Stimulated activated CD4-positive, alpha-beta T cell treated with anti-CD3 and anti-CD28 coated beads, Interleukin-12 subunit alpha, Interleukin-12 subunit beta, amount 100 ng/mL, for 24 hours (primary cell): ENCODE data around the gene RFTN1.
"Not testable (repeated sequence)": the region's sequence is repeated elsewhere in the genome, so short reads cannot be mapped to it uniquely, and the experiment has no call there.

Experiments used
- DNase-seq, 2 experiments: peaks; one replicate each; pipeline ENCODE4 v3.0.0-alpha.2; 2020; ENCODE audit warnings: low read depth in 2 of 2

RFTN1 gene

DNA sequence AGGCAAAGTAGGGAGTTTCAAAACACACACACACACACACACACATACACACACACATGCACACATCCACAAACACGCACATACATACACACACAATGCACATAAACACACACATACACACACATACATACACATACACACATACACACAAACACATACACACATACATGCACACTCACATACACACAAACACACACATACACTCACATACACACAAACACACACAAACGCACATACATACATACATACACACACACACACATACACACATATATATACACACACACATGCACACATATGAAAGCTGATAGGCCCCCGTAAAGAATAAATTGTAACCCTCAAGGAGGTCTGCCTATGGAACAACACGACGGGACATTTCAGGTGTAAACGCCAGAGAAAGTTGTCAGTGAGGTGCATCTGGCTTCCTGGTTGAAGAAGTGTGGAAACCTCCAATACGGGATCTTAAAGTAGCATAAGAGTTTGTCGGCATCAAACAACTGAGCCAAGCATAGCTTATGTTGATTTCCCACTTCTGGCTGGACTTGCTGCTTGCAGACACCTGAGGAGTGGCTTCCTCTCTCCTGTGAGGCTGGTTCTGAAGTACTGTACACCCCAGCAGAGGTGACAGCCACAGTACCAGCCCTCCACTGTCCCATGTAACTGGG lies 5.8 kb downstream of the RFTN1 start:
- no peak for DNase-seq

DNA sequence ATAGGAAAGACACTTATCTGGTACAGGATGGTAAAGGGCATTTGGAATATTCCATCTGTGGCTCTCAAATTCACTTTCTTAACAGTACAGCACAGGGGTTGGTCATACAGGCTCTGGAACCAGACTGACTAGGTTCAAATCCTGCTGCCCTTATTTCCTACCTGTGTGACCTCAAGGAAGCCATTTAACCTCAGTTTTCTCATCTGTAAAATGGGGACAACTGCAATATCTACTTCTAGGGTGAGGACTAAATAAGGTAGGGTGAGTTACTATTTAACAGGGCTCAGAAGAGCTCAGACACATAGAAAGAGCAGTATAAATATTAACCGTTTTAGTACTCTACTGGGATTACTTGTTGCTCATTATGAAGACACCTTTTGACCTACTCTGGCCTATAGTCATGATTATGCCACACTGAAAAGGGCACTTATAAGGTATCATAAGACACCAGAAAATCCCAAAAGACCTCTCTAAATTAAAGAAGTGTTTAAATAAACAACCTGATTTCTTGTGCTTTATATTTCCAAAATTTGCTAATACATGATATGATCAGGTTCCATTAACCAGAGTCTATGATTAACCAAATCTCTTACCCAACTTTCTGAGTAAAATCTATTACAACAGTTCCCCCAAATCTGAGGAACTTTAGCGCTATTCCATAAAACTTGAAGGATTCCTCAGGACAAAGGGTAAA lies 6.5 kb downstream of the RFTN1 start:
- no peak for DNase-seq

DNA sequence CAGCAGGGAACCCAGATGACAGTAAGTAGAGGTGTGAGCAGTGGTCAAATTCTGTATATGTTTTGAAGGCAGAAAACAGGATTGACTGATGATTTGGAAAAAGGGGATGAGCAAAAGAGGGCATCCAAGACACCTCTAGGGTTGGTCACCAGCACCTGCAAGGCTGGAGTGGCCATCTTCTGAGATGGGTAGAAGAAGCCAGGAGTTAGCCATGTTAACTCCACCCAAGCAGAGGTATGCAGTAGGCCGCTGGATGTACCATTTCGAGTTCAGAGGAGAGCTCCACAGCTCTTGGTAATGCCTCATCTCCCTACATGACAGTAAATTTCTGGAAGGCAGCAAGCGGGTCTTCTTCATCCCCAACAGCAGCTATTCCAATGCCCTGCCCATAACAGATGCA lies 7.0 kb downstream of the RFTN1 start:
- DNase-seq, result no peak

DNA sequence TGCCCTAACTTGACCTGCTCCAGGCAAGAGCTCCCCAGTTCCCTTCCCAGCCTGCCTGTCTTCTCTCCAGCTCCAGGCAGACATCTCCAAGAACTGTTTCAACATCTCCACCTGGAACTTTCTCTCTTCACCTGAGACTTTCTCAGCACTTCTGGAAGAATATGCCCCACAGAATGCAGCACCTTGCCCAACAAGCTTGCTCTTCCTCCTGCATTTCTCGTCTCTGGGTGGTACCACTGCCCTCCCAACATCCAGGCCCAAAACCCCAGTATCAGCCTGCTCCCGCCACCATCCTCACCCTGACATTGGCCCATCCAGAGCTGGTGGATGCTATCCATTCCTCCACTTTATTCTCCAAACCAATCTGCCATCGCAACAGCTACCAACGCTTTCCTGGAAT lies 8.8 kb downstream of the RFTN1 start:
- no peak for DNase-seq

DNA sequence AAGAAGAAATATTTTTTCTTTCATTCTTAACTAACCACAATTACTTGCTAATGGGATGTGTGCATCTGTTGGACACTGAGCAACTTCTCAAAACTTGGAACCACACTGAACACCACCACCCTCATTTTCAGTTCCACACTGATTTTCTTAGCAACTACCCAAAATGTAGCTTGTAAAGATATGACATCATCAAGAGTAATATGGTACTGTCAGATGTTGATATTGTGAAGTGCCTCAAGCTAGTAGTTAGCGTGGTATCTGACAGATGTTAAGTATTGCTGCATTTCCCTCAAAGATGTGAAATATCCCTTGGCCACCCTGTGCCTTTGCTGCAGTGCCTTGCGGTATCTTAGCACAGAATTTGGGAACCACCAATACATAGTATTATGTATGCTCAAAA lies 9.3 kb downstream of the RFTN1 start:
- DNase-seq, result no peak

DNA sequence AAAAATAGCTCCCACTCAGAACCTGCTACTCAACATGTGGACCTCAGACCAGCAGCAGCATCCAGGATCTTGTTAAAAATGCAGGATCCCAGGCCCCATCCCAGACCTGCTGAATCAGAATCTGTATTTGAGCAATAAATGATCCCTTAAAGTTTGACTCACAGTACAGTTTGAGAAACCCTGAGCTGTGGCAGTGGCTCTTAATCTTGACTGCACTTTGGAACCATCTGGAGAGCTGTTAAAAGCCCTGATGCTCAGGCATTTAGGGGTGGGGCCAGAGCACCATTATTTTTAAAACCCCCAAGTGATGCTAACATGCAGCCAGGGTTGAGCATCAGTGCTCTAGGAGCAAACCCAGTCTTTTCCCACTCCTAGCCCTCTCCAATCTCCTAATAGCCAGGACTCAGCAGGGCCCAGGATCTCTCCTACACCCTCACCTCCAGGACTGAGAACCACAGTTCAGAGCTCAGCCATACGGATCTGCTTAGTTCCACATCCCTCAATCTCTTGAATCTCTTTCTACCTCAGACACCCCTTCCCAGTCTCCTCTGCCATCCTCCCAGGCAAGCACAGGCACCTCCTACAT lies 10.2 kb downstream of the RFTN1 start:
- DNase-seq, result no peak

DNA sequence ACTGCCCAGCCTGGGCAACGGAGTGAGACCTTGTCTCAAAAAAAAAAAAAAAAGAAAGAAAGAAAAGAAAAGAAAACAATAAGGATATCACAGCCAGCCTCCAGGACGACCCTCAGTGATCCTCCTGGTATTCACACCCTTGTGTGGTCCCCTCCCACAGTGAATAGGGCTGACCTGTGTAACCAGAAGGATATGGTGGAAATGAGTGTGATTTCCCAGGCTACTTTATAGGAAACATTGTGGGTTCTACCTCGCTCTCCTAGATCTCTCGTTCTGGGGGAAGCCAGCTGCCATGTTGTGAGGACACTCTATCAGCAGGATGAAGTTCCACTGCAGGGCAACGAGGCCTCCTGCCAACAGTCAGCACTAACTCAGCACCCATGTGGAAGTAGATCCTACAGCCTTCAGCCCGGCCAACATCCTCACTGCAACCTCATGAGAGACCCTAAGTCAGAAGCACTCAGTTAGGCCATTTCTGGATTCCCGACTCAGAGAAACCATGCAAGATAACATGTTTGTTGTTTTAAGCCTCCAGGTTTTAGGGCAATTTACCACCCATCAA lies 11.1 kb downstream of the RFTN1 start:
- no peak for DNase-seq

DNA sequence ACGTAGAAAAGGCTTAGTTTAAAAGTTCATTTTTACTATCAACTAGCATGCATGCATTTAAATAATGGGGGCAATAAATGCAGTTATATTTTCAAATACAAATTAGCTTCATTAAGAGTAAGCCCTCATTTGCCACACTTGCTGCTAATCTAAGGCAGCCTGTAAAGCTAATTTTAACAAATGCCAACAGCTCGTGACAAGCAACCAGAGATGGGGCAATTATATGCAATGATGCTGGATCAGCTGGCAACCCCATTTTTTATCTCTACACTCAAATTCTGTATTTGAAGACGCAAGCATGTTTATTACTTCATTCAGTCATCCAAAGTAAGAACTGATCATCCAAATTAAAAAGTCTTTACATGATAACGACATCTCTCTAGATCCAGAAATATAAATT lies 12.1 kb downstream of the RFTN1 start:
- no peak for DNase-seq

DNA sequence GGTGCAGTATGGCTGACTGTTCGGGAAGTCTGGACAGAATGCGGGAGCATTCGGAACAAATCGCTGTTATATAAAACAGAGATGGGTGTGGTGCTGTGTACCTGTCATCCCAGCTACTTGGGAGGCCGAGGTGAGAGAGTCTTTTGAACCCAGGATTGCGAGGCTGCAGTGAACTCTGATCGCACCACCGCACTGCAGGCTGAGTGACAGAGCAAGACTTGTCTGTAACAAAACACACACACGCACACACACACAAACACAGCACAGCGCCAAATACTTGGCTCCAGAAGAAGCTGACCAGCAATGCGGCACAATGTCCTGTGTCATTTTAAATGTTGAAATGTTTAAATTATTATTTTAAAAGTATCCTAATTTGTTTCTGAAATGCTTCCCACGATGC lies 12.6 kb downstream of the RFTN1 start:
- DNase-seq, result no peak

DNA sequence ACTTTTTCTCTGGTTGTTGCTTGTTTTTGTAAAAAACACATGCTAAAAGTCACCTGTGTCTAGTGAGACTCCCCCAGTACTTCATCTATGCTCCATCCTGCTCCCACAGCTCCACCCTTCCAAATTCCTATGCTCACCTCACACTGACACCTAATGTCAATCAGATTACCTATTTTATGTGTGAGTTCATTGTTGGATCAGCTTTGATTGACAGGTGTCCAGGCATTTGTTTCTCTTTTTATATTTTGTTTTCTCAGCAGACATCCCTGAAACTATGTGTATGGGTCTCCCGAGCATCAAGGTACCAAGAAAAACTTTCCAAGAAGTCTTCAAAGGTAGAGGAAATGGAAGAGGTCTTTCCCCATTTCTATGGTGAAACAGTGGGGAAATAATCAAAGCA lies 13.4 kb downstream of the RFTN1 start:
- DNase-seq, result no peak

DNA sequence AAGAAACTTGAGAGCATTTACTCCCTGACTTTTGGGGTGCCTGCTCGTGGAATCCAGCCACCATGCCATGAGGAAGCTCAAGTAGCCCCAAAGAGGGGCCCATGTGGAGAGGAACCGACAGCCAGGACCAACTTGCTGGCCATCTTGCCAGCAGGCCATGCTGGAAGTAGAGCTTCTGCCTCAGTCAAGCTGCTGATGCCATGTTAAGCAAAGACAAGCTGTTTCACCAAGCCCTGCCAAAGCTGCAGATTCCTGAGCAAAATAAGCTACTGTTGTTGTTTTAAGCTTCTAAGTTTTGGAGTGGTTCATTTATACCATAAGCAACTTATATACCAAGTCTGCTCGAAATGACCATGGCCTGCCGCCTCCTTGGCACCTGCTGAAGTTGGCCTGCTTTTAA lies 14.1 kb downstream of the RFTN1 start:
- no peak for DNase-seq

DNA sequence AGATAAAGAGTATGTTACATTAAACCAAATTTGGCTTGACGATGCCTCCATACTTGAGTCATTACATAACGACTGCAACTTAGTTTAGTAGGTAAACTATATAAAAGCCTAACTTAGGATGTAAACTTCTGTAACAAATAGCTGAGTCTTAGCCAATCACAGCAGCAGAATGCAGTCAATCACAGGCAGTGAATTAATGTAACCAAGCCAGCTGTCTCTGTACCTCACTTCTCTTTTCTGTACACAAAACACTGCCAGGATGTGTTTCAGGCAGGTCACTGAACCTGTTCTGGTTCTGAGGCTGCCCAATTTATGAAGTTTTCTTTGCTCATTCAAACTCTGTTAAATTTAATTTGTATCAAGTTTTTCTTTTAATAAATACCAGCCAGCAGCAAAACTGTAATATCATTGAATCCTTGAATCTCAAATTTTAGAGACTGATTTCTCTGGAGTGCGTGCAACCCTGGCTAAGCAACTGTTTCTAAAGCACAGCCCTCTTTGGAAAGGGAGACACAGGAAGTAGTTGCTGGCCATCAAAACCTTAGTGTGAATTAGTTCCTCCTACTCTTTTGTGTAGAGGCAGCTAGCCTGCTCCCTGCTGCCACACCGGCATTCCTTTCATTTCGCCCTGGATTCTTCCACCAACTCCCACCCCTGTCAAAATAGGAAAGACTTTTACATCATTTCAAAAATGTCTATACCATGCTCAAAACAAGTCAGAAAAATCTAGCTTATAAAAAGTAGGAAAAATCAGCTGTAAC lies 15.2 kb downstream of the RFTN1 start:
- DNase-seq, result no peak

DNA sequence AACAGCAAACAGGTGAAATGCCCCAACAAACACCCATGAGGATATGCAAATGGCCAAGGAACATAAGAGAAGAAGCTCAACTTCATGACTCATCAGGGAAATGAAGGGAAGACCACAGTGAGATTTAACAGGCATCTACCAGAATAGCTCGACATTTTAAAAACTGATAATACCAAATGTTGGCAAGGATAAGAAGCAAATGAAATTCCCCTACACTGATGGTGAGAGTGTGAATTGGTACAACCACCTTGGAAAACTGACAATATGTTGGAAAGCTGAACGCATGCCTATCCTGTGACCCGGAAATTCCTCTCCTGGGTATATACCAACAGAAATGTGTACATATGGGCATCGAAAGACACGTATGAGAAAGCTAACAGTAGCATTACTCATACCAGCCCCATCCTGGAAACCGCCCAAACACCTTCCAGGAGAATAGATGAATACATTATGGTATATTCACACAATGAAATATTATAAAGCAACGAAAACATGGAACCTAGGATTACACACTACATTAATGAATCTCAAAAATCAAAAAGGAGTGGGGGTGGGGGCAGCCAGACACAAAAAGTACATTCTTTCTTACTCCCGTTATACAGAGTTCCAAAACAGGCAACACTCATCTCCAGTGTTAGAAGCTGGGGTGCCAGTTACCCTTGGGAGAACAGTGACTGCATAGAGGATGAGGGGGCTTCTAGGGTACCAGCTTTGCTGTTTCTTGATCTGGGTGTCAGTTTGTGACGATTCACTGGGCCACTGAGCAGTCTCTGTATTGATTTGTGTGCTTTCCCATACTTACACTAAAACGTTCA lies 16.9 kb downstream of the RFTN1 start:
- DNase-seq, result no peak

DNA sequence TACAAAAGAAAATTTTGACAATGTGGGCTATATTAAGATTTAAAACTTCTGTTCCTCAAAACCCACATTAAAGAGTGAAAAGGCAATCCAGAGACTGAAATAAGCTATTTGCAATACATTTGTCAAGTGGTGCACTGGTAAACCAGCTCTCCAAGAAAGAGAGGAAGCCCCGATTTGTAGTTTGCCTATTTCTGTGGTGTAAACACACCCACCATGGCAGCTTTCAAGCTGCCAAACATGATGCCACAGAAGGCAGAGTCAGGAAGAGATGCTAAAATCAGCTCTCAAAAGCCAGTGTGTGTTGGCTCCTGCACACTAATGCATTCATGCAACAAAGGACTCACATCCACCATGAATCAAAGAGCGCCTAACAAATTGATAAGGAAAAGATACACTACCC lies 17.5 kb downstream of the RFTN1 start:
- no peak for DNase-seq

DNA sequence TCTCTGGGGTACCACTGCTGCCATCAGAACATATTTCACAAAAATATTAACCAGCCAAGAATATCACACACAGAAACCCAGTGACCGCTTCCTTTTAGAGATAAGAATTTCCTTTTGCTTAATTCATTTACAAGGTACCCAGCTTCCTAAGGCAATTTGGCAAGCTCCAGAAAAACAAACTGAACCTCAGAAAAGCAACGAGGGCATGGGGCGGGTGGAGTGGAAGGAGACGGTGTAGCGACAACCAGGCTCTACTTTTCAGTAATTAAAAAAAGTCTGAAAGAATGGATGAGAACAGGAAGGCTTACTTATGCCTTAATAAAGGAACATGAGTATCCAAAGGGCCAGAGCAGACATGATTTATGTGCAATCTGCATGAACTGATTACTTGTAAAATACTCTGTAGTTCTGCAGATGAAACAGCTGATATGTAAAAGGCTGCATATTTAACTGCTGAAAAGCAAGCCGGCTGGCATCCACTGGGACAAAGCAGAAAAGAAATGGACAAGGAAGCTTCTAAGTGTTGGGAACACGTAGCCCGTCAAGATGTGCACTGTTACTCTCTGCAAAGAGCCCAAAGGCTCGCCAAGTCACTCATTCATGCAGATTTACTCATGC lies 18.6 kb downstream of the RFTN1 start:
- DNase-seq, result no peak

DNA sequence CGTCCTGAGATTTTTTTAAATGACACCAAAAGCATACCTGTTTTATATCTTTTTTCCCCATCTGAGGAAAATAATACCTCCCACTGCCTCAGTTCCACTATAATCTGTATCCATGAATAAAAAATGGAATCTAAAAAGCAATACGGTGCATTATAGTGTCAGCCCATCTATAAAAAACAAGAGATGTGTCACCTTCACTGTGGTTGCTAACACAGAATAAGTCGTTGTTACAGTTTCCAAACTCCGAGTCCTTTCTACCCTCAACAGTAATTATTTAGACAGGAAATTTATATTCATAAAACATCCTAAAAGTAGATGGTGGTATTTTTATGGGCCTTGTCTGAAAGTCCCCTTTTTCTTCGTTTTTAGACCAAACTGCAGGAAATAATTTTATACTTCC lies 19.4 kb downstream of the RFTN1 start:
- no peak for DNase-seq

DNA sequence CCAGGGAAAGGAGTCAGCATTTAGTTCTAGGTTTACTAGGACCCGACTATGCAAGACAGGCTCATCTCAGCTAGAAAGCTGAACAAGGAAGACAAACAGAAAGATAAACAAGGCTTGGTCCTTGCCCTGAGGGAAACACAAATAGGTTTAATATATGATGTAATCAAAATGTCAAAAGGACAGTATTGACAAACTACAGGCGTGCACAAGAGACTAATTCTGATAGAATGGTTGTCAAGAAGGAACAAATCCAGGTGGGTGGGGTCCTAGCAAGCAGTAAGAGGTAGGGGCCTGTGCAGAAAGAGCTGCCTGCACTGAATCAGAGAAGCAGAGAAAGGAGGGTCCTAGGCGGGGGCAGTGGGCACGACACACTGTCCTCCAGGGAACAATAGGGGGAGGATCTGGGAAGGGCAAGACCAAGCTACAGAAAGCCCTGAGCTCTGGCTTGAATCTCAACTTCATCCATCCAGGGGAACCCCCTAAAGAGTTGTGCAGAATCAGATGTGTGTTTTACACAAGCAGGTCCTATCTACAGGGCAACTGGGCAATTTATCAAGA lies 23.4 kb downstream of the RFTN1 start:
- no peak for DNase-seq

DNA sequence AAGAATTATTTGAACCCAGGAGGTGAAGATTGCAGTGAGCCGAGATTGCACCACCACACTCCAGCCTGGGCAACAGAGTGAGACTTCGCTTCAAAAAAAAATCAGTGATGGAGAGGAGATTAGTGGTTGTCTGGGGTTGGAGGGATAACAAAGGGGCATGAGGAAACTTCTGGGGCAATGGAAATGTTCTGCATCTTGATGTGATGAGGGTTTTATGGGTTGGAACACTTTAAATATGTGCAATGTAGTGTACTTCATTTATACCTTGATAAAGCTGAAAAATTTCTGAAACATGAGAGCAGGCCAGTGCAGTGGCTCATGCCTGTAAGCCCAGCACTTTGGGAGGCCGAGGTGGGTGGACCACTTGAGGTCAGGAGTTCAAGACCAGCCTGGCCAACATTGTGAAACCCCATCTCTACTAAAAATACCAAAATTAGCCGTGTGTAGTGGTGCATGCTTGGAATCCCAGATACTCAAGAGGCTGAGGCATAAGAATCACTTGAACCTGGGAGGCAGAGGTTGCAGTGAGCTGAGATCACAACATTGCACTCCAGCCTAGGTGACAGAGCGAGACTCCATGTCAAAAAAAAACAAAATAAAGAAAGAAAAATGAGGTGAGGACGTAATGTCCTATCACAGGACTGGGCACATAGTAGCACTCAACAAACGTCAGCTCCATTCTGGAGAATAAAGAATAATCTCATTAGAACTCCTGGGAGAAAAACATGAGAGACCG lies 24.0 kb downstream of the RFTN1 start:
- DNase-seq, result not testable (repeated sequence)

DNA sequence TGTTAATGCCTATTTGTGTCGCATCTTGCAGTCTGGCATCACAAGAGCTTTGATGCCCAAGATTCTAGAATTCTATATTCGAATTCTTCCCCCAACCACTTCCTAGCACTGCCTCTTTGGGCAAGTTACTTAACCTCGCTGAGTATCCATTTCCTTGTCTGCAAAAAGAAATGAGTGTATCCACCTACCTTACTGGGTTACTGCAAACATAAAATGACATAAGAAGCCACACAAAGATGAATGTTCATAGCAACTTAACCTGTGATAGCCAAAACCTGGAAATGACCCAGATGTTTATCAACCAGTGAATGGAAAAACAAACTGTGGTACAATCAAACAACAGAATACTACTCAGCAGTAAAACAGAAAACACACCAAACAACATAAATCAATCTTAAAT lies 24.9 kb downstream of the RFTN1 start:
- DNase-seq, result no peak
